PC-9 (cell line): ENCODE results near the gene ARHGEF39. TPM values are rescaled to one million over a fixed set of nuclear protein-coding genes. Genes with fewer than 3 reads are reported as not detected.

ENCODE experiments used
- BruUV-seq: library from RNA; stranded (reverse); fragments of 400-500 nt; replicated peaks from 2 replicates; lab custom pipeline; 2021; lab: Mats Ljungman, UMichigan
- CTCF ChIA-PET: fragments of 300-600 bp; sonication (Branson Sonifier 250); formaldehyde crosslinking; loops from one replicate; lab custom pipeline; 2022; ENCODE audit warnings: antibody characterized with exemption; lab: Charles Lee
- POLR2A ChIA-PET: fragments of 300-600 bp; sonication (Branson Sonifier 250); formaldehyde crosslinking; loops from one replicate; lab custom pipeline; 2022; ENCODE audit warnings: antibody characterized with exemption; ENCODE audit not compliant: unreplicated experiment; lab: Charles Lee
- DNase-seq, 2 experiments: peaks; one replicate each; pipeline versions ENCODE4 v3.0.0 to v3.0.0-alpha.2; 2015 to 2022; ENCODE audit warnings: mixed read lengths in 1 of 2
- H2AFZ ChIP-seq: fragments of 200-600 bp; sonication (generic); 2 replicates; pipeline ENCODE4 v1.8.1; 2017; ENCODE audit warnings: antibody characterized with exemption
- H3F3A ChIP-seq: fragments of 200-600 bp; sonication (generic); 2 replicates; pipeline ENCODE4 v1.8.1; 2017; ENCODE audit warnings: antibody characterized with exemption, mild to moderate bottlenecking, low read depth; ENCODE audit not compliant: insufficient read depth
- H3K27ac ChIP-seq: fragments of 200-600 bp; sonication (generic); 2 replicates; pipeline ENCODE4 v1.6.1; 2016; ENCODE audit warnings: mixed run types
- H3K27me3 ChIP-seq: fragments of 200-600 bp; sonication (generic); 2 replicates; pipeline ENCODE4 v1.6.1; 2016; ENCODE audit warnings: low read depth, mixed run types; ENCODE audit not compliant: insufficient read depth
- H3K36me3 ChIP-seq: fragments of 200-600 bp; sonication (generic); 2 replicates; pipeline ENCODE4 v1.6.1; 2016; ENCODE audit warnings: low read depth, mixed run types
- H3K4me1 ChIP-seq: fragments of 200-600 bp; sonication (generic); replicated peaks from 2 replicates; pipeline ENCODE4 v1.6.1; 2016; ENCODE audit warnings: mixed run types; ENCODE audit not compliant: insufficient read depth
- H3K4me2 ChIP-seq: fragments of 200-600 bp; sonication (generic); 2 replicates; pipeline ENCODE4 v1.6.1; 2017; ENCODE audit warnings: mixed run types
- H3K4me3 ChIP-seq: fragments of 200-600 bp; sonication (generic); 2 replicates; pipeline ENCODE4 v1.6.1; 2016; ENCODE audit warnings: mixed run types
- H3K79me2 ChIP-seq: fragments of 200-600 bp; sonication (generic); 2 replicates; pipeline ENCODE4 v1.6.1; 2017; ENCODE audit warnings: low read depth, mixed run types
- H3K9me2 ChIP-seq: fragments of 200-600 bp; sonication (generic); 2 replicates; pipeline ENCODE4 v1.8.1; 2017; ENCODE audit warnings: mild to moderate bottlenecking; ENCODE audit not compliant: insufficient read depth
- H3K9me3 ChIP-seq: fragments of 200-600 bp; sonication (generic); 2 replicates; pipeline ENCODE4 v1.8.1; 2016; ENCODE audit warnings: low read depth; ENCODE audit not compliant: insufficient read depth
- H4K20me1 ChIP-seq: fragments of 200-600 bp; sonication (generic); 2 replicates; pipeline ENCODE4 v1.8.1; 2017; ENCODE audit not compliant: insufficient read depth
- EZH2 ChIP-seq: fragments of 200-600 bp; sonication (generic); IDR thresholded peaks from 2 replicates; pipeline ENCODE4 v1.8.0; 2017; ENCODE audit warnings: antibody characterized with exemption, low read depth
- intact Hi-C: fragments of 100-400 bp; cut with micrococcal nuclease; formaldehyde crosslinking; loops from one replicate; pipeline ENCODE4 v1.10.0; 2022; ENCODE audit not compliant: unreplicated experiment
- total RNA-seq: library from RNA; stranded (reverse); gene quantifications from 2 replicates; pipeline ENCODE4 v1.2.3, GENCODE V29; 2021
- TF ChIP-seq, protein P1 (sequence below): fragments of 200-600 bp; sonication (generic); conservative IDR thresholded peaks from 2 replicates; pipeline ENCODE4 v1.6.1; 2017; ENCODE audit warnings: mixed run types, antibody characterized with exemption, mild to moderate bottlenecking, moderate library complexity

The ARHGEF39 gene
- total RNA-seq, 1 experiment from 2014 or later, result 15.6 TPM

DNA sequence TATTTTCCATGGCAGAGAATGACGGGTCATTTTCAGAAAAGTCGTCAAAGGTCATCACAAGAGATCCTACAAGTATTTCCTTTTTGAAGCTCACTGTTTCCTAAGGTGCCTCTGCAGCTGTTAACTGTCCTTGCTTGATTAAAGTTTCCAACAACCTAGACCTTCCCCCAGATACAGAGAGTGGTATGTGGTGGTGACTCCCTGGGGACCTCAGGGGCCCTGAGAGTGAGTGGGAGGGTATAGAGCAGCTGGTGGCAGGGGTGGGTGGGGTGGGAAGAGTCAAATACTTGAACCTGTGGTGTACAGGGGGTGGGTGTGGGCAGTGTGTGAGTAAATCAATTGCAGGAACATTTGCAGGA is 45.2 kb downstream of the ARHGEF39 start:
- no peaks in the 10 kb centered on the region for H3K4me1 ChIP-seq
- no peaks in the 10 kb centered on the region for H3F3A ChIP-seq
- ChIA-PET POLR2A (no interaction called here), CTCF (interaction anchor here (0.6 kb wide), 1 partner anchor 407 kb away, joined by 10 read pairs; no protein-coding TSS in a partner anchor)
- DNase-seq, result no peak
- H3K4me3 ChIP-seq, result no peak overlapping the region
- no peaks in the 10 kb centered on the region for H4K20me1 ChIP-seq
- no peak overlapping the region for H3K4me2 ChIP-seq
- TF ChIP-seq EZH2, result no peak
- TF ChIP-seq, protein P1, sequence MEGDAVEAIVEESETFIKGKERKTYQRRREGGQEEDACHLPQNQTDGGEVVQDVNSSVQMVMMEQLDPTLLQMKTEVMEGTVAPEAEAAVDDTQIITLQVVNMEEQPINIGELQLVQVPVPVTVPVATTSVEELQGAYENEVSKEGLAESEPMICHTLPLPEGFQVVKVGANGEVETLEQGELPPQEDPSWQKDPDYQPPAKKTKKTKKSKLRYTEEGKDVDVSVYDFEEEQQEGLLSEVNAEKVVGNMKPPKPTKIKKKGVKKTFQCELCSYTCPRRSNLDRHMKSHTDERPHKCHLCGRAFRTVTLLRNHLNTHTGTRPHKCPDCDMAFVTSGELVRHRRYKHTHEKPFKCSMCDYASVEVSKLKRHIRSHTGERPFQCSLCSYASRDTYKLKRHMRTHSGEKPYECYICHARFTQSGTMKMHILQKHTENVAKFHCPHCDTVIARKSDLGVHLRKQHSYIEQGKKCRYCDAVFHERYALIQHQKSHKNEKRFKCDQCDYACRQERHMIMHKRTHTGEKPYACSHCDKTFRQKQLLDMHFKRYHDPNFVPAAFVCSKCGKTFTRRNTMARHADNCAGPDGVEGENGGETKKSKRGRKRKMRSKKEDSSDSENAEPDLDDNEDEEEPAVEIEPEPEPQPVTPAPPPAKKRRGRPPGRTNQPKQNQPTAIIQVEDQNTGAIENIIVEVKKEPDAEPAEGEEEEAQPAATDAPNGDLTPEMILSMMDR, result no peak
- BruUV-seq, result no TSS peak
- no peaks in the 10 kb centered on the region for H3K9me2 ChIP-seq
- no peaks in the 10 kb centered on the region for H3K36me3 ChIP-seq
- H3K9me3 ChIP-seq, result no peaks in the 10 kb centered on the region
- no peak overlapping the region for H2AFZ ChIP-seq
- intact Hi-C loops, result no loop called here
- no peaks in the 10 kb centered on the region for H3K27me3 ChIP-seq
- H3K27ac ChIP-seq, result no peak overlapping the region
- H3K79me2 ChIP-seq, result no peaks in the 10 kb centered on the region

DNA sequence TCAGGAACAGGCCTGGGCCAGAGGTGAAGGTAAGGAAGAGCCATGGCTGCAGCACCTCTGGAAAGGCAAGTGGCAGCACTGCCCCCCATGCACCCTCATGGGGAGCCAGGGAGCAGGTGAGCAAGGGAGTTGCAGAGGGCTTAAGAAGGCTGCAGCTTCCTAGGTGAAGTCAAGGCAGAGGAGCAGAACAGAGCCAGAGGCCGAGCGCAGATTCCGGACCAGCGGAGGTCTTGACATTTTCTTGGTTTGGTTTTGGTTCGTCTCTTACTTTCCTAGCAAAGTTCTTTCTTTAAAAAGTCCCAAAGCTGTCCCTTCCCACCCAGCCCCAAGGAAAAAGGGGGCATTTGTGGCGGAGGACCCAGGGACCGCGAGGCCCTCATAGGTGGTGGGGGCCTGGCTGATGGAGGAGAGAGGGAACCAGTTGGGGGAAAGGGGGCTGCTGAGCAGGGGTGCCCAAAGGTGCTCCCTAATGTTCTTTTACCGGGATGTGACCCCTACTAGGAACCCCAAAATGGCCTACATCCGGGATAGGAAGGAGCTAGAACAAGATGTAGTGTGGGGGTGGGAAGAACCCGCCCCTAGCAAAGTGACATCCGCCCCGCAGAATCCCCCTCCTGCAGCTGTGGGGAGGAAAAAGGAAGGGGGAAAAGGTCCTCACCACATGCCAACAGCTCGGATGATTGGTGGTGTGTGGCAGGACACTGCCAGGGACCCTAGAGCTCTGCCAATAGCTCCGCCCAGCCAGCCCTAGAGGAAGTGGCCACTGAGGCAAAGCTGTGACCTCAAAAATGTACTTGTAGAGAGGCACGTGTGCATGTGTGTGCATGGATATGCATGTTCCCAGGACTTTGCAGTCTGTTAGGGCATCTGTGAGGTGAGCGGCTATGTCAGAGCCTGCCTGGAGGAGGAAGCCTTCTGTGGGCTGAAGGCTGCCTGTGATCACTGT is 45.9 kb downstream of the ARHGEF39 start:
- H3K9me3 ChIP-seq, result no peaks in the 10 kb centered on the region
- CTCF ChIA-PET, result no interaction called here
- no TSS peak for BruUV-seq

DNA sequence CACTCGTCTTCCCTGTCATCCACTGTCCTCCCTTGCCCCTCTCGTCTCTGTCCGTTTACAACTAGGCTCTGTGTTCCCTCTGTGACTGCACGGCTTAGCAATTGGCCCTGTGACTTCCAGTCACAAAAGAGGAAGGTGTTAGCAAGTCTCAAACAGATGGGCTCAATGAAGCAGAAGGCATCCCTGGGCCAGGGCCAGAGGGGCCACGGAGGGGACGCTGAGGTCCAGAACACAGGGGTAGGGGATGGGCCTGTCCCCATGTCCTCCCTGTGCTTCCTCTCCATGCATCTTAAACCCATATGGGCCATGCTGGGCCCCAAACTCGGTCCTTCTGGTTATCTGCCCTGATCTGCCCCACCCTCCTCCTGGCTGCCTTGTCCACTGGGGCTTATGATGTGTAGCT is 46.7 kb downstream of the ARHGEF39 start, which contains the start of gene CD72:
TSS of gene CD72 (minus strand) at position 89 of the 403 bp plus-strand sequence. CDS start 110 bp downstream, outside the sequence.
- Histone ChIP-seq H3K36me3 (no peaks in the 10 kb centered on the region), H3K4me3 (no peak within 1 kb of the TSS), H3K27me3 (no peaks in the 10 kb centered on the region), H3K9me2 (no peaks in the 10 kb centered on the region), H4K20me1 (no peaks in the 10 kb centered on the region), H2AFZ (no peak within 1 kb of the TSS), H3K79me2 (no peaks in the 10 kb centered on the region), H3K9me3 (no peaks in the 10 kb centered on the region), H3K4me1 (no peaks in the 10 kb centered on the region), H3F3A (no peaks in the 10 kb centered on the region), H3K27ac (no peak within 1 kb of the TSS), H3K4me2 (no peak within 1 kb of the TSS)
- ChIA-PET CTCF (no interaction called here), POLR2A (no interaction called here)
- intact Hi-C loops, result no loop called here
- TF ChIP-seq, protein P1, result no peak
- TF ChIP-seq EZH2, result no peak
- BruUV-seq, result no TSS peak
- no peak for DNase-seq

More for the DNA sequence above, 45.9 kb downstream of the ARHGEF39 start:
- TF ChIP-seq, protein P1, result no peak
- TF ChIP-seq EZH2, result no peak
- H3K27me3 ChIP-seq, result no peaks in the 10 kb centered on the region
- no peak overlapping the region for H2AFZ ChIP-seq
- no peak overlapping the region for H3K4me3 ChIP-seq
- H4K20me1 ChIP-seq, result no peaks in the 10 kb centered on the region
- H3F3A ChIP-seq, result no peaks in the 10 kb centered on the region
- intact Hi-C loops, result no loop called here
- H3K4me1 ChIP-seq, result no peaks in the 10 kb centered on the region
- POLR2A ChIA-PET, result no interaction called here
- H3K4me2 ChIP-seq, result no peak overlapping the region
- no peak for DNase-seq
- H3K79me2 ChIP-seq, result no peaks in the 10 kb centered on the region
- no peaks in the 10 kb centered on the region for H3K9me2 ChIP-seq
- no peak overlapping the region for H3K27ac ChIP-seq
- H3K36me3 ChIP-seq, result no peaks in the 10 kb centered on the region
